Left lobe of liver (tissue), 2 donors: ENCODE results near the gene RBBP8. TPM values are rescaled to one million over a fixed set of nuclear protein-coding genes. Genes with fewer than 3 reads are reported as not detected.
"Not testable (repeated sequence)": the region's sequence is repeated elsewhere in the genome, so short reads cannot be mapped to it uniquely, and the experiment has no call there.

Experiments used
- ATAC-seq: fragments of 200-7000 bp; cut with Tn5 transposase; one replicate; pipeline ENCODE4 v1.9.1; 2020; ENCODE audit warnings: mild to moderate bottlenecking, moderate library complexity
- DNase-seq: peaks from one replicate; pipeline ENCODE4 v3.0.0-alpha.2; 2020; ENCODE audit warnings: low spot score
- total RNA-seq: library from RNA; stranded (reverse); gene quantifications from one replicate; pipeline ENCODE4 v1.2.1, GENCODE V29; 2021
- donor health status: DM: no; HTN: no; CAD: no; lungs with moderate emphysema.
- donor health status: DM: no; HTN: yes; CAD: no.

RBBP8 gene
- total RNA-seq, 1 donor from 2014 or later: 11.7 TPM

DNA sequence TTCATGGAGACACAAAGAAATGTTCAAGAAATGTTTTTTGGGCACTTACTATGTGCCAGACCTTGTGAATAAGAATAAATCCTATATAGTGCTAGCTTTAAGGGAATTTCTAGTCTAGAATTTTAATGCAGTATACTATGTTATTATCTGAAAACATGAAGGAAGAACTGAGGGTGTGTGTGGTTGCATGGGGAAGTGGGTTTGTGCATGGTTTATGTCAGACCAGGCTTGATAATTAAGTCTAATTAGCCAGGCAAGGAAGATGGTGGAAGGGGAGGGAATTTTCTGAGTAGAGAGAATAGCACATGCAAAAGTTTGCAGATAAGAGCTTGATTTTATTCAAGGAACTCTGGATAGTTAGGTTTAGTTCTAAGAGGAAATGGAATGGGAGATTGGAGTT lies 6.5 kb downstream of the RBBP8 start:
- DNase-seq (no peak), ATAC-seq (no peak)

DNA sequence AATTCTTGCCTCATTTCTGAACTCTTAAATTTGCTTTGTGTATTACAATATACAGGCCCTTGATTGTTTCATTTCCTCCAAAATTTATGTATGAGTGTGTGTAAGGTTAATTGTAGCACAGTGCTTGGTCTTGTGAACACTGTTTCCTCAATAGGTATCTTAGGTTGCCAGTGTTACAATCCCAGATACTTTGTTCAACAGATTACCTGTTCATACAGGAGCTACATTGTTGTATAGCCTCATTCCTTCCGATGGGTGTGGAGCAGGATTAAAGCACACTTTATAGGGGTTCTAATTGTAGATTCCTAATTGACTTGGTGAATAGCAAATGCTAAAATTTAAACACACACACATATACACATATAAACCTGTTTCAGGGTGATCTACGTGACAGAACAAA lies 10.7 kb downstream of the RBBP8 start:
- ATAC-seq: no peak
- no peak for DNase-seq

DNA sequence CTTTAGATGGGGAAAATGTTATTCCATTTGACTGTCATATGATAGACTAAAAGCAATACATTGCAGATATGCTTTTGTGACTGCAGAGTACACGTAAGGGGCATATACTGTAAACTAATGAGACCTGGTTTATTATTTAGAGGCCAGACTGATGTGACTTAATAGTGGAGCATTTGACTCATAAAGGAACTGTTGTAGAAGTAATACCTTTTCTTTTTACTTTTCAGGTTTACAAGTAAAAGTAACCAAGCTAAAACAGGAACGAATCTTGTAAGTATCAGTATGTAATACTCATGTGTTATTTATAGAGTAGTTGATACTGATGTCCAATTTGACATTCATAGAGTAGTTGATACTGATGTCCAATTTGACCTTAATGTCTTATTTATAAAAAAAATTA lies 13.1 kb downstream of the RBBP8 start:
- ATAC-seq (no peak), DNase-seq (no peak)

DNA sequence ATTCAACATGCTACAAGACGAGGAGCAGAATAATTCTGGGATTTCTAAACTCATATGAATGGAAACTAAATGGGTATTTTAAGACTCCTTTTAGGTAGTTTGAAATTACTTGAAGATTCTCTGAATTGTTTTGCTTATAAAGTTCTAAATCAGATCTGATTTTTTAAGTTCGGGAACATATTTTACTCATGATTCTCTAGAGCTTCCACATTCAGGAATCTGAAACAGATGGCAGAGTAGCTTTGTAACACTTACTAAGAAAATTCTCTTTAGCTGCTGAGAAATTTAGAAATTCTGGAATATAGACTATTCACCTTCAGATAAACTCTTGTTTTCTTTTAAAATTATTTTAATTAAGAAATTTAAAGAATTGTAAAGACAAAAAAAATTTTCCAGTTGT lies 13.7 kb downstream of the RBBP8 start:
- DNase-seq (no peak), ATAC-seq (no peak)

DNA sequence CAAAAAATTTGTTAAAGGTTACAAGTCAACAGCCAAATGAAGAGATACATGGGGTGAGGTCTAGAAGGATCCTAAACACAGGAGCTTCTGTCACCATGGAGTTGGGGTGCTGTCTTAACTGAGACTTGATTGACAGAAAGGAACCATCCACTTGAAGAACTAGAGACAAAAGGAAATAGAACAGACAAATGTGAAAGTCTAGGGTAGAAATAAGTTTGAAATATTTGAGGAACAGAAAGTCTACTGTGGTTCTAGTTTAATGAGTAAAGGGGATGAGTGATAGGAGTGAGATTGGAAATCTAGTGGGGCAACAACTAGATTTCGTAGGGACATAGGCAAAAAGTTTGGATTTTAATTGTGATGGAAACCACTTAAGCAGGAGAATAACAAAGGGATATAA lies 18.7 kb downstream of the RBBP8 start:
- ATAC-seq (no peak), DNase-seq (no peak)

DNA sequence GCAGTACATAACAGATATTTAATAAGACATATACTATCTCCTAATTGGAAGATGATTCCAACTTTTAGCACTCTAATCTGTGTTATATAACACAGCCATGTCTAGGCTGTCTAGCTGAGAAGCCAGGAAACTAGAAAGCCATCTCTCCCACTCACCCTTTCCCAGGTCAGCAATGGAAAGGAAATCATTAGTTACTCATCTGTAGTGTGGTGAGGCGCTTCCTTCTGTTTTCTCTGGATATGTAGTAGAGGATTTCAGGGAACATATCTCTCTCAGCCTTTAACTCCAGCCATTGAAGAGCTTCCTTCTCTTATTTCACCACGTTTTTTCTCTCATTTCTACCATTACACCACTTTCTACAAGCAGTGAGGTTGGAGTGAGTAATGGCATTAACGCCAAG lies 19.4 kb downstream of the RBBP8 start:
- DNase-seq (no peak), ATAC-seq (no peak)

DNA sequence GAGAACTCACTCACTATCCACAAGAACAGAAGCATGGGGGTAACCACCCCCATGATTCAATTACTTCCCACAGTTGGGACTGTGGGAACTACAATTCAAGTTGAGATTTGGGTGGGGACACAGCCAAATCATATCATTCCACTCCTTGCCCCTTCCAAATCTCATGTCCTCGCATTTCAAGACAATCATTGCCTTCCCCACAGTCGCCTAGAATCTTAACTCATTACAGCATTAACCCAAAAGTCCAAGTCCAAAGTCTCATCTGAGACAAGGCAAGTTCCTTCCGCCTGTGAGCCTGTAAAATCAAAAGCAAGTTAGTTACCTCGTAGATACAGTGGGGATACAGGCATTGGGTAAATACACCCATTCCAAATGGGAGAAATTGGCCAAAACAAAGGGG lies 20.9 kb downstream of the RBBP8 start:
- not testable (repeated sequence) for DNase-seq, ATAC-seq

DNA sequence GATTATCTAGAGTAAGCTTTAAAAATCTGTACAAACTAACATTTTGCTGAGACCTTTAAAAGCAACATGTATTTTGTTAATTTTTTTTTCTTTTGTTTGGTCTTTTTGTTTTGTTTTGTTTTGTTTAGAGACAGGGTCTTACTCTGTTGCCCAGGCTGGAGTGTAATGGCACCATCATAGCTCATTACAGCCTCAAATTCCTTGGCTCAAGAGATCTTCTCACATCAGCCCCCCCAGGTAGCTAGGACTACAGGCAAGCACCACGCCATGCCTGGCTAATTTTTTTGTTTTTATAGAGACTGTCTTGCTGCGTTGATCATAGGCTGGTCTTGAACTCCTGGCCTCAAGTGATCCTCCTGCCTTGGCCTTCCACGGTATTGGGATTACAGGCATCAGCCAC lies 23.1 kb downstream of the RBBP8 start:
- ATAC-seq: no peak
- DNase-seq: no peak

DNA sequence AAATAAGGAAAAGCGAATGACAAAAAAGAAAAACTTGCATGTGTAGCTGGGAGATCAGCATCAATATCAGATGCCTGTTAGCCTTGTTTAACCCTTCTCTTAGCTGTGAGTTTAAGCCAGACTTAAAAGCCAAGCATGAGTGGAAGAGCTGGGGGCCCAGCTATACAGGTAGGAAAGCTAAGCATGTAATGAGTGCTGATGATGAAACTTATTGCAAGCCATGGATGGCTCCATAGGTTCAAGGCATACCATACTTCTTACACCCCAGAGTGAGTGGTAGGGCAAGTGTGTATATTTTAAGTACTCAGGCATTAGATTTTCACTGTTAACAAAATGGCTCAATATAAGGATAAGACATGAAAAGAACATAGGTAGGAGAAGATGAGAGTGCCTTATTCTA lies 28.0 kb downstream of the RBBP8 start:
- no peak for DNase-seq
- no peak for ATAC-seq

DNA sequence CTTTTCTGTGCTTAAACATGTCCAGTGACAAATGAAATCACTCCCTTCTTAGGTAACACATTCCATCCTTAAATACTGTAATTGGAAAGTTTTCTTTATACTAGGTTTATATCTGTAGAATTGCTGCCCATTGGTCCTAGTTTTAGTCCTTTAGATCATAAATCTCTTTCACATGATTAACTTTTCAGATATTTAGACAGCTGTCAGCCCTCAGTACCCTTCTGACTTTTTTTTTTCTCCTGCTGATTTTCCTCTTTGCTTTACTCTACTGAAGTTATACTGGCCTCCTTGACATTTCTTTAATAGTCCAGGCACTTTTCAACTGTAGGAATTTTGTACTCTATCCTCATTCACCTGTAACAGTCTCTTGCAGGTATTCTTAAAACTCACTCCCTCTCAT lies 28.9 kb downstream of the RBBP8 start:
- ATAC-seq (no peak), DNase-seq (no peak)

DNA sequence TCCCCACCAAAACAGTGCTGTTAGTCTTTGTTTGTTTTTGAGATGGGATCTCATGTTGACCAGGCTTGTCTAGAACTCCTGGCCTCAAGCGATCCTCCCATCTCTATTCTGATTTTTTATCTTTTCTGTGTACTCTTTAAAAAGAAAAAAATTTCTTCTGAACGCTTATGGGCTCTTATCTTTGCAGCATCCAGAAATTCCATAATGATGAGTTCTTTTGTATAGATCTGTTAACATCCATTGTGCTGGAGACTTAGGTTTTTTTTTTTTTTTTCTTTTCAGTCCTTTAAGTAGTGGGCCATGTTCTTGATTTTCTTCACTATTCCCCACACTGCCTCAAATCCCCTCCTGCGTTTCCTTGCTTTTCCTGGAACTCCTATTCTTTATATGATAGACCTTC lies 31.0 kb downstream of the RBBP8 start:
- ATAC-seq: no peak
- DNase-seq: no peak

DNA sequence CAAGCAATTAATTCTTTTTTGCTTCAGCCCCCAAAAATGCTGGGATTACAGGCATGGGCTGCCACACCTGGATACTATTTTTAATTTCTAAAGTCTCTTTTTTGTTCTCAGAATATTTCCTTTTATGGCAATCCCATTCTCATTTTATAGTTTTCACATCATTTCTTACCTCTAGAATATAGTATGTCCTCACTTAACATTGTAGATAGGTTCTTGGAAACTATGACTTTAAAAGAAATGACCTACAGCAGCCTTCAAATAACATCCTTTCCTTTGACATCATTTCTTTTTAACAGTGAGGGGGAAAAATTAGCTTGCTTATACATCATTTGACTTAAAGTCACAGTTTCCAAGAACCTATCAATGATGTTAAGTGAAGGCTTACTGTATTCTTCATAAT lies 31.6 kb downstream of the RBBP8 start:
- no peak for DNase-seq
- ATAC-seq: no peak

DNA sequence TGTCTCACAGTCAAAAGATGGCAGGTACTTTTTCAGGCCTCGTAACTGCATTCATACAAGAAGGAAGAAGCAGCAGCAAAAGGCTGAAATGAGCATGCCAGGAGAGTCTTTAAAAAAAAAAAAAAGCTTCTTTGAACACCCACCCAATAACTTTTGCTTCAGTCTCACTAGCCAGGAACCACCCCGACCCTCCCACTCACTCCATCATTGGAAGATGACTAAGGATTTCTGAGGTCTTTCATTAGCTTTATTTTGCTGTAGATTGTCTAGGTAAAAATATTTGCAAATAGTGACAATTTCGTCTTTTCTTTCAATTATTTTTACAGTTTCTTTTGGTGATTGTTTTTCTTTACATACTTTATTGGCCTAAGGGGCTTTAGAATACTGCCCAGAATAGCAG lies 37.9 kb downstream of the RBBP8 start:
- ATAC-seq (no peak), DNase-seq (no peak)

DNA sequence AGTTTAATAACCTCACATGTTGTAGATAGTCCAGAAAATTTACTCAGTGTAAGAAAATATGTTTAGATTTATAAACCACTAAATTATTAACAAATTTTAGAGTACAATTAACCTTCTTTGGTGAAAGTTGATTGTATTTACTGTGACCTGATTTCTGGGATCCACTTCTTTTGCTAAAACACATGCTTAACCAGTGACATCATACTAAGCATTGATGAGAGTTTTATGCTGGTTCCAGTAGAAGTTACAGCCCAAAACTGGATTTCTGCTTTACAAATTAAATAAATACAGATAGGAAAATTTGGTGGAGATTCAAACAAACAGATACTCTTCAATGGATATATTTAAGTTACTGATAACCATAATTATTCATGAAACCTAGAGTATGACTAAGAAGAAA lies 40.9 kb downstream of the RBBP8 start:
- ATAC-seq (no peak), DNase-seq (no peak)

DNA sequence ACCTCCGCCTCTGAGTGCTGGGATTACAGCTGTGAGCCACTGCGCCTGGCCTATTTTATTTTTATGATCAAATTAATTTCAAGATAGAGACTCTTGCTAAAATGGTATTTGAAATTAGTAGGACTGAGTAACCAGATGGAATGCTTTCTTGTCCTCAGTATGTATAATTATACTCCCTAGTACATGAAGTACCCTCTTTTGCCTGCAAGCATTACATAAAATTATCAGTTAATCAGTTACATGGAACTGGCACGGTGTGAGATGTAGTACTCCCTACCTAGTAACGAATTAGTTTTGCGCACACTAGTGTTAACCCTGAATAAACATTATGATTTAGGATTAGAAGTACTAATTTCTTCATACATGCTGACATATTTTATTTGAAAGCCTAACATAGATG lies 41.6 kb downstream of the RBBP8 start:
- DNase-seq: no peak

DNA sequence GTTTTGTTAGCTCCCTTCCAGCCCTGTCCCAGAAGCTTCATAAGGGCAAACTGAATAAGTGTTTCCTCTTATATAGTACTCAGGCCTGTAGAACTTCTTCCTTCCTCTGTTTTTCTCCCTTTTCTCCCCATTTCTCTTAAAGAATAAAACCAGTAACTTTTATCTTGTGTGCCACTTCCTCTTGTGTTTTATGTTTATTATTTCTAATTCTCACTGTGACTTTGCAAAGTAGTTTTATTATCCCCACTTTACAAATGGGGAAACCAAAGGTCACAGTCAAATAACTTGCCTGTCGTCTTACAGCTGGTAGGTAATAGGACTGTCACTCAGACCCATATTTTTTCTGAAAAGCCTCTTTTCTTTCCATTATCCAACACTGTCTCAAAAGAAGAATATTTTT lies 42.4 kb downstream of the RBBP8 start:
- ATAC-seq (peak; percentile 52), DNase-seq (no peak)

More for the DNA sequence above, 41.6 kb downstream of the RBBP8 start:
- peak; percentile 91 for ATAC-seq

DNA sequence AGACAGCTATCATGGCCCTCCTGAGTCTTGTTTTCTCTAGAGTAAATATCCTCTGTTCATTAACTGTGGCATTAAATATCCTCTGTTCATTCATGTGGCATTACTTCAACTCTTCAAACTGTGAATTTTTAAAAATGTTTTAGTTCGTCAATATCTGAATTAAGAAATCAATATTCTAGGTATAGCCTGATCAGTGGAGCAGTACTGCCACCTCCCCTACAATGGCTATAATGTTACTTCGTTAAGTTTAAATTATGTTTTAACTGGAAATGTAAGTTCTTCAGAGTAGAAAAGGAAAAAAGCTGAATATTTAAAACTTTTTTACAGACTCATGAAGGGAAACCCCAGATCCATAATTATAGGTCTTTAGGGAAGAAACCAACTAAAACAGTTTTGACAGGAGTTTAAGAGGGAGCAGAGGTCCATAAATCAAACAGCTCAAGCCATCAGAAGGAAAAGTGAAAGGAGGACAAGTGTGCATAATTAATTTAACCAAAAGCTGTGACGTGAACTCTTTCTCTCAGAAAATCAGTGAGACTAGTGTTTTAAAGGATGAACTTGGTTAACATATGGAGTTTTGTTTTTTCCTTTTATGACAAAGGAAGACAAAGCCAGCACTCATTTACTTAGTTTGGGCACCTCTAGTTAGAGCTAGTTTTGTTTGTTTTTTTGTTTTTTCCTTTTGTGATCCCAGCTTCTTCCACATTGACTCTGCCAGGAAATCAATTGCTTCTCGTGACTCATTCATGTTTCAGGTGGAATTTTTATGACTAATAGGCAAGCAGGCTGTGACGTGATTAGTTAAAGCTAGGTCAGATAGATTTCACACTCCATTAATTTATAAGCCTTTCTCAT lies 44.9 kb downstream of the RBBP8 start:
- ATAC-seq (peak; percentile 11), DNase-seq (no peak)

DNA sequence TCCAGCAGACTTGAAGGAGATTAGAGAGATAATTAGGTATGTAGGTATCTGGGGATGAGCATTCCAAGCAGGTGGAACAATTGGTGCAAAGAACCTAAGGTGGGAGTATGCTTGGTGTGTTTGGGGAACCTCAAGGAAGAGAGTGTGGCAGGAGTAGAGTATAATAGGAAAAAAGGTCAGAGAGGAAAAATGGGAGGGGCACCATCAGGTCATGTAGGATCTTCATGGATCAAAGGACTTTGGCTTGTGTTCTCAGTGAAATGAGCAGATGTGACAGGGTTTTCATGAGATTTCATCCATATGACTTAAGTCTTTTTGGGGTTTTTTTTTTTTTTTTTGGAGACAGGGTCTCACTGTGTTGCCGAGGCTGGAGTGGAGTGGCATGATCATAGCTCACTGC lies 47.3 kb downstream of the RBBP8 start:
- no peak for DNase-seq
- ATAC-seq: peak; percentile 56

DNA sequence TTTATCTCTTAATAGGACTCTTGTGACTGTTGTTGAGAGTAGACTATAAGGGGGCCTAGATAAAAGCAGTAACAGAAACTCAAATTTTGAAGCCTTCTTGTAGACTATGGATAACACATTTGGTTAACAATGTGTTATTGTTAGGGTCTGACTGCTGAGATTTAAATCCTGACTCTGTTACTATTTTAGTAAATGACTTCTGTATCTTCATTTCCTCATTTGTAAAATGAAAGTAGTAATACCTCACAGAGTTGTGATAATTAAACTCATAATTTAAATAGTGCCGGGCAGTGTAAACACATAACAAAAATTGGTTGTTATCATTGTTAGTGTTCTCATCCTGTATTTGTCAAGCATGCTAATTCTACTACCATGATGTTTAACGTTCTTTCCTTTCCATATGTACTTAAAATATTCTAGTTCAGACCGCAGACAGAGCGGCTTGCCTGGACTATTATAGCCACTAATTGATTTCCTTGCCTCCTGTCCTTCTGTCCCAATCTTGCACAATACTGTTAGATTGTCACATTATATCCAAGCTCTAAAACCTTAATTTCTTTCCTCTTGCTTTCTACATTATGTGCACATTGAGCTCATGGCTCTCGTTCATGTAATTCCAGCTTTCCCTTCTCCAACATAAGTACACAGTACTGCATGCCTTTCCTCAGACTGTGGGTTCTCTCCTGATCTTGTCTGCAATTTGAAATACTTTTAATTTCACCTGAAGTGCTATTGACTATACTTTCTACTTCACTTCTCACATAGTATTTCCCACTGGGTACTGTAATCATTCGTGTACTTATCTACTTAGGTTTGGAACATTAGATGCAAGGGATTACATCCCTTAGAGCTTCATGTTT lies 48.4 kb downstream of the RBBP8 start:
- ATAC-seq: peak; percentile 68

DNA sequence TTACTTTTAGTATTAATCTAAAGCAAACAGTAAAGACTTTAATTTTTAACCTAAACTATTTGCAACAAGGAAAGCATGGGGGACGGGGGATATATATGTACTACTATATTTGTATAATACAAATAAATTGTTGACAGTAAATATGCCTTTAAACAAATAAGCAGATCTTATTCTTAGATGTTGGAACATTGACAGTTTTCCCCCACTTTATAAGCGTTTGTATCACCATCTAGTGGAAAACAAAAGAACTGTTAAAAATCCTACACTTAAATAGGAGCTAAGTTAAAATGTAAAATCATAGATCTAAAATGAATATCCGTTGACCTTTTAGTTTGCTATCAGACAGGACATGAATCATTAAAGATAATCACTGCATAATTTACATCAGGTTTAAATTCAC lies 50.0 kb downstream of the RBBP8 start:
- DNase-seq (no peak), ATAC-seq (peak; percentile 55)

More for the DNA sequence above, 48.4 kb downstream of the RBBP8 start:
- DNase-seq: no peak

DNA sequence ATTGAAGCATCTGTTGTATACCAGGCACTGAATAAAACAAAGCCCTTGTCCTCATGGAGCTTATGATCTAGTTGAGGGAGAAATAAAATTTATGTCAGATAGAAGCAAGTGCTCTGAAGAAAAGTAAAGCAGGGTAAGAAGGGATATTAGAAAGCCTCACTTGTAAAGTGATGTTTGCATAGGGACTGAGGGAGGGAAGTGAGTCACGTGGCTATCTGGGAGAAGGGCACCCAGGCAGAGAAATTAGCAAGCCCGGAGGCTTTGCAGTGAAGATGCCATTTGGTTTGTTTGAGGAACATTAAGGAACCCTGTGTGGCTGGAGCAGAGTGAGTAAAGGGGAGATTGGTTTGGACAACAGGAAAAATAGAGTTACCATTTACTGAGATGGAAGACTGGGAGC lies 52.1 kb downstream of the RBBP8 start:
- DNase-seq (no peak), ATAC-seq (no peak)

DNA sequence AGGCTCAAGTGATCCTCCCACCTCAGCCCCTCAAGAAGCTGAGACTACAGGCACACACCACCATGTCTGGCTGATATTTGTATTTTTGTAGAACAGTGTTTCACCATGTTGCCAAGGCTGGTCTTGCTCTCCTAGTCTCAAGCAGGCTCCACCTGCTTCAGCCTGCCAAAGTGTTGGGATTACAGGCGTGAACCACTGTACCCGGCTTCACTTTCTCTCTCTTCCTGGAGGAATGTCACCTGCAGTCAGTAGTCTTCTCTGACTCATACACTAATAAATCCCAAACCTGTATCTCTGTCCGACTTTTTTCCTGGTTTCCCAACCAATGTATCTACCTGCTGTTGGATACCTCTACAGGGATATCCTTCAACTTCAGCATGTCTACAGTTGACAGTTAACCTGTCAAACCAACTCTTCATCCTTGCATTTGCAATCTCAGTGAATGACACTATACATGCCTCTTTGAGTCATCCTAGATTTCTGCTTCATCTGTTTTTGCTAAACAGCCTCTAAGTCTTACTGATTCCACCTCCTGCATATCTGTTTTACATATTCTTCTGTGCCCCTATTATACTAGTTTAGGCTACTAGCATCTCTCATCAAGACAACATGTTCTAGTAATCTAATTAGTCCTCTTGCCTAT lies 54.5 kb downstream of the RBBP8 start:
- no peak for ATAC-seq
- DNase-seq: no peak
